Mononuclear cell (primary cell): ENCODE measurements around the gene PDC. TPM values are rescaled to one million over a fixed set of nuclear protein-coding genes. Genes with fewer than 3 reads are reported as not detected.

Experiments used
- H3K27me3 ChIP-seq: 2 replicates; pipeline ENCODE4 v1.6.0; 2011; ENCODE audit warnings: low read length, control low read depth; ENCODE audit not compliant: insufficient read depth
- H3K4me1 ChIP-seq: 2 replicates; pipeline ENCODE4 v1.5.1; 2011; ENCODE audit warnings: mild to moderate bottlenecking, low read length, control low read depth; ENCODE audit not compliant: insufficient read depth
- H3K4me3 ChIP-seq: 2 replicates; pipeline ENCODE4 v1.5.1; 2011; ENCODE audit warnings: mild to moderate bottlenecking, low read length, moderate library complexity
- H3K9me3 ChIP-seq: 2 replicates; pipeline ENCODE4 v1.5.1; 2011; ENCODE audit warnings: low read depth, mild to moderate bottlenecking, control low read depth, low read length
- total RNA-seq: library from RNA; depleted of rRNA; stranded (reverse); fragments of >200 nt; gene quantifications from one replicate; pipeline ENCODE4 v1.2.3, GENCODE V29; 2012

The PDC gene
- total RNA-seq: not detected

DNA sequence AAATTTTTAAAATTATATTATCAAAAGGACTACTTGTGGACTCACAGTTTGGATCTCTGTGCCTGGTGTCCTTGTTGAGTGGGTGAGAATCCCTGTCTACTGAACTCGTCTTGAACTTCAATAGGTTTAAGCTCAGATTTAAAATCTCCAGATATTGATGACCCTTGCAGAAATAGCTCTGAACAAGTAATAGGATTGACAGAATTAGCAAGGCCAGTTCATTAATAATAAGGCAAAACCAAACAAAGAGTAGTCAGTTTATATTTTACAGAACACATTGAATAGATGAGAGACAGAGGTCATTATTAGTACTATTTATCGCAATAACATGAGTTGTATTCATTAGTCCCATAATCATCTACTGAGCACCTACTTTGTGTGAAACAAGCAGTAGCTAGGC, at the start of gene PDC:
PDC (minus strand) TSS at position 101 of the 400 bp plus-strand sequence. CDS start 11,655 bp downstream, outside the sequence.
- no peak within 1 kb of the TSS for H3K4me3 ChIP-seq
- peaks cover 3% of the 10 kb centered on the region for H3K4me1 ChIP-seq
- H3K9me3 ChIP-seq: no peaks in the 10 kb centered on the region
- no peaks in the 10 kb centered on the region for H3K27me3 ChIP-seq

- no peak overlapping the region for H3K4me3 ChIP-seq
- peaks cover 7% of the 10 kb centered on the region for H3K9me3 ChIP-seq
- H3K4me1 ChIP-seq: no peaks in the 10 kb centered on the region
- no peaks in the 10 kb centered on the region for H3K27me3 ChIP-seq
Observed at GRCh38 chr1:186503190-186503589, 42.3 kb upstream of the PDC start.

- Histone ChIP-seq H3K27me3 (no peaks in the 10 kb centered on the region), H3K4me1 (no peaks in the 10 kb centered on the region), H3K9me3 (peaks cover 7% of the 10 kb centered on the region), H3K4me3 (no peak overlapping the region)
Observed at GRCh38 chr1:186502087-186502486, 41.2 kb upstream of the PDC start.

DNA sequence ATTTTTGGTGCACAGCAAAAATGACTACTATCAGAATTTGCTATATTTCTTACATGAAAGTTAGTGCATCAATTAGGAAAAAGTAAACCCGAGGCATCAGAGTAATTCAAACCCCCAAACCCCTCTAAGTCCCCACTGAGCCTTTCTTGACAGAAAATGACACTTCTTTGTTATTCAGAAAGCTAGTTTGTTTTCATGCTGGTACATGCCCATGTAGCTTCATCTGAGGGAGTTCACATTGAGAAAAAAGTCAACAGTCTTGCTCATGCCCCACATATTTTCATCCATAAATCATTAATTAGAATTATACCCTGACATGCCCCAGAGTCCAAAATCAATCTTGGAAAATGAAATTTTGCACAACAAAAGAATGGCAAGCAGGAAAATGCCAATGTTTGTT, 39.9 kb upstream of the PDC start:
- no peaks in the 10 kb centered on the region for H3K4me1 ChIP-seq
- H3K4me3 ChIP-seq: no peak overlapping the region
- no peaks in the 10 kb centered on the region for H3K27me3 ChIP-seq
- peaks cover 5% of the 10 kb centered on the region for H3K9me3 ChIP-seq

DNA sequence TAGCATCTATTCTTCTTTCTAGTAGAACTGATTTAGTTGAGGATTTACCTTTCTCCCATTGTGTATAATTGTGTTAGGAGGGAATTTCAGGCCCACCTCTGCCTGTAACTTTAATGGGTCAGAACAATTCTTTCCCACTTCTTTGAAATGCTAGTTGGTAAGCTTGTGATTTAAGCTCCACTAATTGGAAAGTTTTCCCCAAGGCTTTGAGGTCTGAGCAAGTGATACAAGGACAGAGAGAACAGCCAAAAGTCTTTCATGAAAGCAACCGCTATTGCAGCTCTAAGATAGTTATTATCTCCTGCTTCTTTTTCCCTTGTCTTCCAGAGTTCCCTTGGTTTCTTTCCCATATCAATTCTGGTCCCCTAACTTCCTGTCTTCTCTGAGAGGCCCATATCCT, 38.7 kb upstream of the PDC start:
- Histone ChIP-seq H3K9me3 (no peaks in the 10 kb centered on the region), H3K27me3 (no peaks in the 10 kb centered on the region), H3K4me1 (no peaks in the 10 kb centered on the region), H3K4me3 (no peak overlapping the region)

- H3K27me3 ChIP-seq: no peaks in the 10 kb centered on the region
- no peaks in the 10 kb centered on the region for H3K4me1 ChIP-seq
- no peak overlapping the region for H3K4me3 ChIP-seq
- H3K9me3 ChIP-seq: no peaks in the 10 kb centered on the region
Observed at GRCh38 chr1:186498695-186499389, 37.9 kb upstream of the PDC start.

GRCh38 chr1:186498071-186498470, 37.2 kb upstream of the PDC start:
- H3K4me3 ChIP-seq: no peak overlapping the region
- no peaks in the 10 kb centered on the region for H3K27me3 ChIP-seq
- H3K4me1 ChIP-seq: no peaks in the 10 kb centered on the region
- H3K9me3 ChIP-seq: no peaks in the 10 kb centered on the region

DNA sequence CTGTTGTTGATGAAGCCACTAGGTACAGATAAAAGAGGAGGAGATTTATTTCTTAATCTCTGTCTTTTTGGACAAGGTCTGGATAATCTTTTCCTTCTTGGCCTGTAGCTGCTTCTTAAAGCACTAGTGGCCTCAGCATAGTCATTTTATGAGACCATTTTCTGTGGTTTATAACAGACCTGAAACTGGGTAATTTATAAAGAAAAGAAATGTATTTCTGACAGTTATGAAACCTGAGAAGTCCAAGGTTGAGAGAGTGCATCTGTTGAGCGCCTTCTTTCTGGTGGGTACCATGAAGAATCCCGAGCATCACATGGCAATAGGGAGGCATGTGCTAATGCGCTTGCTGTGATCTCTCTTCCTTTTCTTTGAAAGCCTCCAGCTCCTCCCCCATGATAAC, 36.7 kb upstream of the PDC start:
- Histone ChIP-seq H3K9me3 (no peaks in the 10 kb centered on the region), H3K4me3 (no peak overlapping the region), H3K4me1 (no peaks in the 10 kb centered on the region), H3K27me3 (no peaks in the 10 kb centered on the region)

DNA sequence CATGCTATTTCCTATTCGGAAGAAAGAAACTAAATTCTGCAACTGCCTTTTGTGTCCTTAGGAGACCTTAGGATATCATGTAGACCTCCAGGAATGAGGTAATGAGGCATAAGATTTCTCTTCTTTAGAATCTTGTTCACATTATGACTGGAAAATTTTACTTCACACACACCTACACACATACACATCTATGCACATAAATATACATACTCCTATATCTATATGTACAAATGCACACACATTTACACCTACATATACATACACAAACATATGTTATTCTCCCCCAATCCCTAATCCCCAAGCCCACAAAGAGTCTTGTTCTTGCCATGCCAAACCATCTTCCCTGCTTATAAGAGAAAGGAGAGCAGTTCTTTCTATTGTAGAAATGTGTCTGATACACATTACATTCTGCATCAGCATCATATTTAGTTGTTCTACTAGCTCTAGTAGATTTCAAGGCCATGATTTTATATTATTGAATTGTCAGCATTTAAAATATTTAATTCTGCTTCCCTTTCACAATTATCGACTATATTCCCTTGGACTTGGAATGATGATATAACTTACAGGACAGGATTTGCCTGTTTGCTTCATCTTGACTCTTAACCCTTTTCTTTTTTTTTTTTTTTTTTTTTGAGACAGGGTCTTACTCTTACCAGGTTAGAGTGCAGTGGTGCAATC, 35.4 kb upstream of the PDC start:
- Histone ChIP-seq H3K4me1 (no peaks in the 10 kb centered on the region), H3K9me3 (no peaks in the 10 kb centered on the region), H3K4me3 (no peak overlapping the region), H3K27me3 (no peaks in the 10 kb centered on the region)

DNA sequence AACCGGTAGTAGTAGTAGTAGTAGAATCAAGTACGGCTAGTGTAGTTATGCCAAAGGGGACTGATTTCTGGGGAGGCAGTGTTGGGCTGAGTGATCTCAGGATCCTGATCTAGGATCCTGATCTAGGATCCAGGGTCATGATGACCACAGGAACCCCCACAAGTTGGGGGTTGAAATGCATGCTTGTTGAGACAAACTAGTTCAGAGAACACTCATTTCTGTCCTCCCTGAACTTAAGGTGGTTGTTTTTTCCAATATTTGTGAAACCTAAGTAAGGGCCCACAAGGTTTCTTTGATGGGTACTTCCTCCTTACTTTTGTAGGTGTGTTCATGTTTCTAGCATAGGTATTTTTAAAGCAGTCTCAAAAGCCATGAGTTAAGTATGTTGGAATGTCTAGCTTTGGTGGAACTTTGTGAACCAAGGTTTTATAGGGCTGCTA, 33.9 kb upstream of the PDC start:
- H3K9me3 ChIP-seq: no peaks in the 10 kb centered on the region
- no peak overlapping the region for H3K4me3 ChIP-seq

GRCh38 chr1:186492531-186493291, 31.8 kb upstream of the PDC start:
- no peaks in the 10 kb centered on the region for H3K27me3 ChIP-seq
- H3K4me3 ChIP-seq: no peak overlapping the region
- H3K9me3 ChIP-seq: no peaks in the 10 kb centered on the region
- no peaks in the 10 kb centered on the region for H3K4me1 ChIP-seq

More for the DNA sequence above, 33.9 kb upstream of the PDC start:
- Histone ChIP-seq H3K27me3 (no peaks in the 10 kb centered on the region), H3K4me1 (no peaks in the 10 kb centered on the region)

- H3K4me1 ChIP-seq: no peaks in the 10 kb centered on the region
- no peaks in the 10 kb centered on the region for H3K27me3 ChIP-seq
- H3K9me3 ChIP-seq: no peaks in the 10 kb centered on the region
- H3K4me3 ChIP-seq: no peak overlapping the region
Observed at GRCh38 chr1:186491336-186491735, 30.4 kb upstream of the PDC start.

DNA sequence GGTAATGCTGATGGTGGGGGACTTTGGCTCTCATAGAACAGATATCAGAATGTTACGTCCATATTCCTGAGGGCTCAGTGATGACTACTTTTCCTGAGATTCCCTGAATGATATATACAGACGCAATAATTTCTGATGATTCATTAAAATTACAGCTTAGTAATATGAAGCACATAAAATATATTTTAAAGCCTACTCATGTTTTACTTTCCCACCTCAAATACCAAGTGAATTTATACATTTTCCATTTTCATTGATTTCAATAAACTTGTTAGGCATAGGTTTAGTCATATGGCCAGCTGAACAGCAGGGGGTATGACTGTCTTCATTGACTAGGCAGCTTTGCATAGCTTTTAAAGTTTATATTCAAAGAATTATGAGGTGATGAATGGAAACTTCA, 26.2 kb upstream of the PDC start:
- H3K4me1 ChIP-seq: no peaks in the 10 kb centered on the region
- H3K4me3 ChIP-seq: no peak overlapping the region
- H3K27me3 ChIP-seq: no peaks in the 10 kb centered on the region

GRCh38 chr1:186486061-186486460, 25.1 kb upstream of the PDC start:
- Histone ChIP-seq H3K4me1 (no peaks in the 10 kb centered on the region), H3K27me3 (no peaks in the 10 kb centered on the region), H3K4me3 (no peak overlapping the region), H3K9me3 (no peaks in the 10 kb centered on the region)

More for the DNA sequence above, 26.2 kb upstream of the PDC start:
- H3K9me3 ChIP-seq: no peaks in the 10 kb centered on the region

GRCh38 chr1:186483561-186483960, 22.6 kb upstream of the PDC start:
- Histone ChIP-seq H3K9me3 (no peaks in the 10 kb centered on the region), H3K4me3 (no peak overlapping the region), H3K27me3 (no peaks in the 10 kb centered on the region), H3K4me1 (no peaks in the 10 kb centered on the region)
